ENCODE measurements around the gene SH3RF3.

Gene SH3RF3

GRCh38 chr2:109503191-109503590 is 374.2 kb downstream of the SH3RF3 start:
- no peak for DNase-seq (ENCODE audit: low read depth)

DNA sequence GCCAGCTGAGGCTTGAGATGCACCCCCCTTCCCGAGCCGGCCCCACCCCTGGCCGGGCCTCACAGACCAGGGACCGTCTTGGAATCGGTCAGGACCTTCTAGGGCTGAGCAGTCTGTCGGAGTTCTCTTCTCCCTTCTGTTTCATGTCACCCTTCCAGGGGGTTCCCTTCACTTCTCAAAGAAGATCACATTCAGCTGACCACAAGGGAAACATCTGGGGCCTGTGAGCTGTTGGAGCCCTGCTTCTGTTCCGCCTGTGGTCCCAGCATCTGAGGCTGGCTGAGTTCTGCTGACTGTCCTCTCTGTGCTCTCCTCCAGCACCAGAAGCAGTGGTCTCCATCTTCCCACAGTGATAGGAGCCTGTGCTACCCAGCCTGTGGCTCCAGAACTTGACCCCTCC is 378.2 kb downstream of the SH3RF3 start:
- no peak for DNase-seq (ENCODE audit: low read depth)

DNA sequence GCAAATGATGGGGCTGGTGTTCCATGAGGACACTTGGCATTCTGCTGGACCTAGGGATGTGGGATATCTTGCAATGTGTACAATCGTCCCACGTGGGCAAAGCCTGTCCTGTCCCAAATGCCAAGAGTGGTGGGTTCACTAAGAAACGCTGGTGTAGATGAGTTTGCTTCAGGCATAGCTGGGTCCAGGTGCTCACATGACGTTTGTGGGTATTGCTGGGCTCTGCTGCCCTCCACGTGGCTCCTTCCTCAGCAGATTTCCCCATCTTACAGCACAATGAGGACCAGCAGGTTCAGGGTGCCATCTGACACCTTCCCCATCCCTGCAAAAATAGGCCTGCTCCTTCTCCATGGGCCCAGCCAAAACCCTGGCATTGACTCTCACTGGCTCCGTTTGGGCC is 378.8 kb downstream of the SH3RF3 start:
- no peak for DNase-seq (ENCODE audit: low read depth)

- DNase-seq (ENCODE audit: low read depth), result no peak
Measured at GRCh38 chr2:109508556-109508955, 379.6 kb downstream of the SH3RF3 start.

GRCh38 chr2:109510136-109511028 is 381.4 kb downstream of the SH3RF3 start:
- peak; percentile 51 for DNase-seq (ENCODE audit: low read depth)

GRCh38 chr2:109511168-109511567 is 382.2 kb downstream of the SH3RF3 start:
- no peak for DNase-seq (ENCODE audit: low read depth)

GRCh38 chr2:109512076-109512475 is 383.1 kb downstream of the SH3RF3 start:
- DNase-seq (ENCODE audit: low read depth), result no peak

GRCh38 chr2:109513230-109513629 is 384.2 kb downstream of the SH3RF3 start:
- no peak for DNase-seq (ENCODE audit: low read depth)

DNA sequence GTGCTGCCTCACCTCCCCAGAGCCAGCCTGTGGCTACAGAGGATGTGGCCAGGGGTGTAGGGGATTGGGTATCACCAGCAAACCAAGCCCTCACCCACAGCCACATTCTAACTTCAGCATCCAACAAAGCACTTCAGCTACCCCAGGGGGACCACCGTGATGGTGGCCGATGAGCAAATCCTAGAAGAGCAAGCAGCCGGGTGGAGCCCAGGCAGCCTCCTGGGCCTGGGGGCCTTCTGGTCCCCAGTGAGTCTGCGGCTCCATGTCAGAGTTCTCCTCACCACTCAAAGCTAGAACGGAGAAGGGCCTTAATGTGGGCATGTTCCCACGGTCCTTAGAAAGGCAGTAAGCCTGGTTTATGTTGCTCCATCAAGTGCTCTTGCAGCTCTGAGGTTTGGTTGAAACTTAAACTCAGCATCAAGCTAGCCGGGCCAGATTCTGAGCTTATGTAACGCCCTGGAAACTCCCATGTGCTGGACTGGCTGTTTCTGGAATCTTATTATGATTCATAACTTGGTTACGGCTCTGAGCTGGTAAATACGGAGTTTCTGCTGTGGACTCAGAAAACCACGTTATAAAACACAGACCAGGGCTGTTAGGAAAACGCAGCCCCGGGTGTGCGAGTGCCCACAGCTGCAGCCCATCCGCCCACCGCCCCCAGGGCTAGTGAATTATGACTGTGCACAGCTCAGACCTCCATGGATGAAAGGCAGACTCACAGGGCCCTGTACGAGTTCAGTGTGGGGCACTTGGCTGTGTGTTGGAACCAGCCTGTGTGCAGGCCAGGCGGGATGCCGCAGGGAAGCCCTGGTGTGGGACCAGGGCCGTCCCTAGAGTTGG is 385.0 kb downstream of the SH3RF3 start:
- DNase-seq (ENCODE audit: low read depth), result peak; percentile 90

DNA sequence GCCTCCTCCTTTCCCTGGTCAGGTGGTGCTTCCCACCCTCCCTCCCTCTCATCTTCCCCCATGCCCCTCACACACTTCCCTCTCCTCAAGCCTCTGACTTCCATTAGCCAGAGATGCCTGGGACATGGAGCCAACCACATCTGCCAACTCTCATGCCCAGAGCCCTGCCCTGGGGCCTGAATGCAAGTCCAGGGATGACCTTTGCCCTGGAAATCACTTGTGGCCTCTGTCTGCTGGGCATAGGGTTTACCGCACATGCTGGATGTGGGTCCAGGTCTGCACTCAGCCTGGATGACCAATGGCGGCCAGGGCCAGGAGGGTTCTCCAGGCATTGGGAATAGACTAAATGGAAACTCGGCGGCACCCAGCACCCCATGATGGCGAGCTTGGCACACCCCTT is 385.9 kb downstream of the SH3RF3 start:
- DNase-seq (ENCODE audit: low read depth), result no peak

GRCh38 chr2:109516445-109517117 is 387.6 kb downstream of the SH3RF3 start:
- no peak for DNase-seq (ENCODE audit: low read depth)

DNA sequence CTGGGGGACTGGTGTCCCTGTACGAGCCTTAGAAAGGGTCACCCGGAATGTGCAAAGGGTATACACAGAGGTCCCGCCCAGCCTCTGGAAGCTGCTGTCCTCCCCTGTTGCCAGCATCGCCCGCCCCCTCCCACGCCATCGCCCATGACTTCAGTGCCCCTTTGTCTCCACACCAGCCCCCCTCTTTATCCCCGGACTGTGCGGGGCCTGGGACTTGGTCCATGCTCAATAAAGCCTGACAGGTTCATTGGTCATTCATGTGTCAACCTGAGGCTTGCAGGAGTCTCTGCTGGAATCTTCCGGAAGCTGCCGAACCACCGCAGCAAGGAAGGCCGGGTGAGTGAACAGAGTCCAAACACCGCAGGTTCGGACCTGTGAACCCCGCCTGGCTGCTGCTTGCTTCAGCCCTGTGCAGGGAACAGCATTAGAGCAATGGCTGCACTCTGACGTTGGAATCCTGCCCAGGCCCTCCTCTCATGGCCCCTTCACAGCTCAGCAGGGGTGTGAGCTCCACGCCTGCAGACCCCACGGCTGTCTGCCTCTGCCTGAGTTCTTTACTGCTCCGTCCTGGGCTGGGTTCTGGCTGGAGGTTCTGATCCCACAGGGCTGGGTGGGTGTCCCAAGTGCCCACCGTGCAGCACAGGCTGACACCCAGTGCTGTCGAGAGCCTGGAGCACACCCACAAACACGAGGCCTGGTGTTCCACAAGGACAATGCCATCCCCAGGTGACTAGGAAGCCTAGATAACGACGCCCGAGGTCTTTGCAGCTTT is 388.3 kb downstream of the SH3RF3 start:
- no peak for DNase-seq (ENCODE audit: low read depth)

DNA sequence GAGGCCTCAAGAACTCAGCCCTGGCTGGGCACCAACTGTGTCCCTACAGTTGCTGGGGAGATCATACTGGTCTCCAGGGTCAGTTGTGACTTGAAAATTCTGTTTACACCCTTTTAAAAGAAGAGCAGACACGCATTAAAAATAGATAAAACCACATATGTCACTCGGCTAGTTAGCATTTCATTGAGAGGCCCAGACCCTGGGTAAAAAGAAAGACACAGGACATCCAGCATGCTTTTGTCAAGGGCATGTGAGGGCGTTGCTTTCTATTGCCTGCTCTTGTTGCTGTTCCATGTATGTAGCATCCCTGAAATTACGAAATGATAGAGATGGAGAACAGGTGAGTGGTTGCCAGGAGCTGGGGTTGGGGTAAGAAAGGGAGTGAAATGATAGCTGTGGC is 390.5 kb downstream of the SH3RF3 start:
- DNase-seq (ENCODE audit: low read depth), result no peak

DNA sequence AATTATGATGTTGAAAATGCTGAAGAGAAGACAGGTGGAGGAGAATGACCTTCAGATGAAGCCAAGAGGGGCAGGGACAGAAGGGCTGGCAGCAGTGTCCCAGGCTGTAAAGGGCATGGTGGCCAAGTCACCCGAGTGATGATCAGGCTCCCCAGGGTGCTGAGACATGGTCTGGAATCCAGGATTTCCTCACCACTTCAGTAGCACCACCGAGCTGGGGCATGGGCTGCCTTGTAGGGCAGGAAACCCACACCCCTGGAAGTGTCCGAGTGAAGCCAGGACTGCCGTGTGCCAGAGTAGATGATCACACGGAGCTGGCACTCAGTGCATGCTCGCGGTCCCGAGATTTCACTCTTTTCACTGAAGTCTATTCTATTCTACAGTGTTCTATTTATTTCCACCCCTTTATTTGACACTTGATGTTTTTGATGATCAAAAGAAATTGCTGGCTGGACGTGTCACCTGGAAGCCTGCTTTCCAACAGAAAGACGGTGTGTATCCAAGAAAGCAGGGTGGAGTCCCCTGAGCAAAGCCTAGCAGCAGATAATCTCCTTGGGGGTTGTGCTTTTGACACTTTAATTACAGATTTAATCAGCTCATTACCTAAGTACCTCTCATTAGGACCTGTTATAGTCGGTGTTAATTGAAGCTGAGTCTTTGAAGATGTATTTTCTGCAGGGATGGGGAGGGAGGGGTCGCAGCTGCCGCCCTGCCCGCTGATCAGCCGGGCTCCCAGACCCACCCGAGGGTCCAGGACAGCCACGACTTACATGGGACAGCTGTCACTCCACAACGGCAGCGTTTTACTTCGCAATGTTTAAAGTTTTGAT is 392.4 kb downstream of the SH3RF3 start:
- DNase-seq (ENCODE audit: low read depth), result no peak

DNA sequence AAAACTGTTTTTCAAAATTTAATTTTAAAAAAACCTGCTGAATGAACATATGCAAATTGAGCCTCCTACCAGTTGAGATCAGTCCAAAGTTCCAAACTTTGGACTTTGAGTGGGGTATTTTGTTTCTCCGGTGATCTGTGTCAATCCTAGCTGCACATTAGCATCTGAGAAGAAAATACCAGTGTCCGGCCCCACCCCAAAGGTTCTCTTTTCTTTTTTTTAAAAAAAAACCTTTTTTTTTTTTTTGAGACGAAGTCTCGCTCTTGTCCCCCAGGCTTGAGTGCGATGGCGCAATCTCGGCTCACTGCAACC is 393.0 kb downstream of the SH3RF3 start:
- no peak for DNase-seq (ENCODE audit: low read depth)

- DNase-seq (ENCODE audit: low read depth), result no peak
Measured at GRCh38 chr2:109523121-109523520, 394.1 kb downstream of the SH3RF3 start.

- DNase-seq (ENCODE audit: low read depth), result no peak
Measured at GRCh38 chr2:109523536-109524361, 394.7 kb downstream of the SH3RF3 start.

- DNase-seq (ENCODE audit: low read depth), result no peak
Measured at GRCh38 chr2:109525836-109526235, 396.8 kb downstream of the SH3RF3 start.

DNA sequence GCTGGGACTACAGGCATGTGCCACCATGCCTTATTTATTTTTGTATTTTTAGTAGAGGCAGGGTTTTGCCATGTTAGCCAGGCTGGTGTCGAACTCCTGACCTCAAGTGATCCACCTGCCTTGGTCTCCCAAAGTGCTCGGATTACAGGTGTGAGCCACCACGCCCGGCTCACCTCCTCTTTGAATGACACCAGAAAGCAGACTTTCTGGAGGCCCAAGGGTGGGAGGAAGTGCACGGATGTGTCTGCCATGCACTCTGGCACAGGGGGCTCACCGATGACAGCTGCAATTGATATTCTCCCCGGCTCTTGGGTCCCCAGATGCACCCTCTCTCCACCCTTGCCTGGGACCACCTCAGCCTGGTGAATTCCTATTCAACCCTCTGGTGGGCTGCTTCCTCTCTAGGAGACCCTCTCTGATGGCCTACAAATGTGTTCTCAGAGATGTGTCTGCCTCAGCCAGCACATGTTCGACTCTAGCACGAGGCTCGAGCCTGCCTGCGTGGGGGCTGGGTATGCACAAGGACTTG is 397.5 kb downstream of the SH3RF3 start:
- no peak for DNase-seq (ENCODE audit: low read depth)

GRCh38 chr2:109527079-109527478 is 398.1 kb downstream of the SH3RF3 start:
- no peak for DNase-seq (ENCODE audit: low read depth)

Measured in fibroblast of gingiva (primary cell).